Hepatocyte (in vitro differentiated cells): ENCODE data around the gene ZNF653. TPM values are rescaled to one million over a fixed set of nuclear protein-coding genes. Genes with fewer than 3 reads are reported as not detected.

Experiments
- DNase-seq: peaks from one replicate; pipeline ENCODE4 v3.0.0-alpha.2; 2016; ENCODE audit warnings: low spot score
- H2AFZ ChIP-seq: fragments of 200-600 bp; sonication (generic); 2 replicates; pipeline ENCODE4 v1.6.0; 2016; ENCODE audit warnings: antibody characterized with exemption, mild to moderate bottlenecking
- H3K27ac ChIP-seq: fragments of 200-600 bp; sonication (generic); 2 replicates; pipeline ENCODE4 v1.5.1; 2016; ENCODE audit warnings: mild to moderate bottlenecking
- H3K27me3 ChIP-seq: fragments of 200-600 bp; sonication (generic); 2 replicates; pipeline ENCODE4 v1.6.1; 2016
- H3K36me3 ChIP-seq: fragments of 200-600 bp; sonication (generic); replicated peaks from 2 replicates; pipeline ENCODE4 v1.5.1; 2016; ENCODE audit warnings: low read depth; ENCODE audit not compliant: insufficient read depth
- H3K4me1 ChIP-seq: fragments of 200-600 bp; sonication (generic); 2 replicates; pipeline ENCODE4 v1.5.1; 2016; ENCODE audit warnings: mild to moderate bottlenecking, moderate library complexity; ENCODE audit not compliant: insufficient read depth
- H3K4me2 ChIP-seq: fragments of 200-600 bp; sonication (generic); 2 replicates; pipeline ENCODE4 v1.6.0; 2016
- H3K4me3 ChIP-seq: fragments of 200-600 bp; sonication (generic); 2 replicates; pipeline ENCODE4 v1.5.1; 2016; ENCODE audit warnings: mild to moderate bottlenecking
- H3K79me2 ChIP-seq: fragments of 200-600 bp; sonication (generic); 2 replicates; pipeline ENCODE4 v1.6.0; 2017; ENCODE audit warnings: mild to moderate bottlenecking
- H3K9me2 ChIP-seq: fragments of 200-600 bp; sonication (generic); replicated peaks from 2 replicates; pipeline ENCODE4 v1.6.0; 2017; ENCODE audit warnings: mild to moderate bottlenecking; ENCODE audit not compliant: insufficient read depth
- H3K9me3 ChIP-seq: fragments of 200-600 bp; sonication (generic); 2 replicates; pipeline ENCODE4 v1.5.1; 2016; ENCODE audit warnings: low read depth, mild to moderate bottlenecking
- H4K20me1 ChIP-seq: fragments of 200-600 bp; sonication (generic); 2 replicates; pipeline ENCODE4 v1.6.0; 2016; ENCODE audit warnings: mild to moderate bottlenecking; ENCODE audit not compliant: insufficient read depth, poor library complexity, severe bottlenecking
- CTCF ChIP-seq: fragments of 200-600 bp; sonication (generic); IDR thresholded peaks from 2 replicates; pipeline ENCODE4 v1.5.1; 2016; ENCODE audit warnings: antibody characterized with exemption, mild to moderate bottlenecking; ENCODE audit not compliant: poor library complexity
- EZH2 ChIP-seq: fragments of 200-600 bp; sonication (generic); IDR thresholded peaks from 2 replicates; pipeline ENCODE4 v1.6.1; 2016; ENCODE audit warnings: antibody characterized with exemption, mild to moderate bottlenecking, borderline replicate concordance
- EZH2phosphoT487 ChIP-seq: fragments of 200-600 bp; sonication (generic); IDR thresholded peaks from one replicate; pipeline ENCODE4 v1.6.1; 2018; ENCODE audit warnings: antibody characterized with exemption, mild to moderate bottlenecking, low read depth, moderate library complexity; ENCODE audit not compliant: unreplicated experiment, severe bottlenecking
- WGBS: methylation state at CpG from one replicate; pipeline ENCODE4 v1.1.6; 2016; ENCODE audit warnings: low lambda C conversion rate; ENCODE audit errors: missing lambda C conversion rate; 5-methylcytosine and 5-hydroxymethylcytosine counted together
- polyA plus RNA-seq: library from polyadenylated mRNA; unstranded; fragments of >200 nt; fragmentation: Nextera tagmentation; extraction: Ambion mirVana; gene quantifications from 2 replicates; pipeline ENCODE4 v1.2.1, GENCODE V29; 2016
- total RNA-seq: library from RNA; depleted of rRNA; stranded (reverse); fragments of >200 nt; gene quantifications from 2 replicates; pipeline ENCODE4 v1.2.3, GENCODE V29; 2014

ZNF653 gene
- total and polyA plus RNA-seq, 2 experiments from 2014 or later = 8.4 to 9.6 TPM

- Histone ChIP-seq H3K9me3 (no peaks in the 10 kb centered on the region), H4K20me1 (no peaks in the 10 kb centered on the region), H3K27me3 (no peaks in the 10 kb centered on the region), H3K4me3 (no peak overlapping the region), H3K79me2 (no peaks in the 10 kb centered on the region), H3K9me2 (no peaks in the 10 kb centered on the region), H3K27ac (no peak overlapping the region), H3K4me2 (no peak overlapping the region), H3K36me3 (no peaks in the 10 kb centered on the region), H2AFZ (no peak overlapping the region), H3K4me1 (peaks cover 2% of the 10 kb centered on the region)
- TF ChIP-seq EZH2 = no peak
- TF ChIP-seq EZH2phosphoT487 = no peak
- TF ChIP-seq CTCF = peak; percentile 8
- 83% methylated on average over 21 of the region's 33 CpGs for WGBS
- no peak for DNase-seq
Observed at GRCh38 chr19:11452620-11453310, 52.9 kb downstream of the ZNF653 start.

DNA sequence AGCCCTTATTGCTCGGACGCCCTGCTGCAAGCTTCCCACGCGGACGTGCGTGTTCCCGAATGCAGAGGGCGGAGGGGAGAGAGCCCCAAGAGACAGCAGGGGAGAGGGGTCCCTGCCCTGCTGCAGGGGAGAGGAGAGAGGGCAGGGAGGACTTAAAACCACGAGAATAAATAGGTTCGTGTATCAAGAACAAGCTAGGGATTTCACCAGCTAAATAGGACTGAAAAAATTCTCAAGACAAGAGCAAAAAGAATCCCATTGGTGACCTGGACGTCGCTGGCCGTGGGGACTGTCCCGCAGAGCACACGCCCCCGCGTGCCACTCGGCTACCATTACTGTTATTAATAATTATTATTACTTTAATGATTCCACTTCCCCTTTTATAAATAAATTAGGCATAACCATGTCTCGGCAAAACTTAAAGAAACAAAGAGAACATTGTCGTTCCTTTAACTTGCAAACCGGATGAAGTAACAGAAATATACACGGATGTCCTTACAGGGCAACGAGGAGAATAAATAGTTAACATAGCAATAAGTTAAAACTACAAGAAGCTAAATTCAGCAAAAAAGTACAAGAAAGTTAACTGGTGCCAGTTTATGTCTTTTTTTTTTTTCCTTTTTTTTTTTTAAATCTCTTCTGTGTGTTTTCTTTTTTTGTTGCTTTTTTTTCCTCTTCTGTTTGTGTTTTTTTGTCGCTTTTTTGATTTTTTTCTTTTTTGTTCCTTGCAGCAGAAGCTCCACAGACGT is 53.6 kb downstream of the ZNF653 start:
- H3K9me2 ChIP-seq = no peaks in the 10 kb centered on the region
- no peak overlapping the region for H3K27ac ChIP-seq
- peaks cover 2% of the 10 kb centered on the region for H3K4me1 ChIP-seq
- H3K79me2 ChIP-seq = no peaks in the 10 kb centered on the region
- TF ChIP-seq EZH2phosphoT487 (no peak), CTCF (no peak), EZH2 (no peak)
- H3K36me3 ChIP-seq = no peaks in the 10 kb centered on the region
- no peak for DNase-seq
- H3K27me3 ChIP-seq = no peaks in the 10 kb centered on the region
- no peaks in the 10 kb centered on the region for H3K9me3 ChIP-seq
- peak overlapping the region; percentile 4 for H3K4me2 ChIP-seq
- 70% methylated on average over 24 of the region's 25 CpGs for WGBS
- H4K20me1 ChIP-seq = no peaks in the 10 kb centered on the region
- H2AFZ ChIP-seq = no peak overlapping the region
- H3K4me3 ChIP-seq = no peak overlapping the region

DNA sequence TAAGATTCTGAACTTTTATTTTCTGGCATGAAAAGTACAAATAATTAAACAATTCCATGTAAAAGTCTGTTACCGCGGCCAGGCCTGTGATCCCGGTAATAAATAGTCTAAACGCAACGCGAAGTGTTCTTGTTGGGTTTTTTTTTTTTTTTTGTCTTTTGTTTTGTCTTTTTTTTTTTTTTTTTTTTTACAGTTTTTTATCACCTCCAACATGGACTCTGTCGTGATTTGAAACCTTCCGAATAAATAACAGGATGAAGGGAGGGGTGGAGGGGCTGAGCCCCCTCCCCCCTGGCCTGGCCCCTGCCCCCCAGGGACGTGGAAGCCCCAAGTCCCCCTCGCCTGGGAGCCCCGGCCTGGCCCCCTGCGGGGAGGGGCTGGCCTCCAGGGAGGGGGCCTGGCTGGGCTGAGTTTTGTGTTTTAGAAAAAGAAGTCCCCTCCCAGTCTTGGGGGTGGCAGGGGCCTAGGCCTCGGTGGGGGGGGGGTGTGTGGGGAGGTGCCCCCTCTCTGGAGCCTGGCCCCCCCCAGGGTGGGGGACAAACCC is 54.2 kb downstream of the ZNF653 start:
- Histone ChIP-seq H3K27ac (no peak overlapping the region), H3K36me3 (no peaks in the 10 kb centered on the region), H3K9me2 (no peaks in the 10 kb centered on the region), H3K4me2 (peak overlapping the region; percentile 4), H3K4me1 (peaks cover 2% of the 10 kb centered on the region), H3K4me3 (no peak overlapping the region), H3K27me3 (no peaks in the 10 kb centered on the region), H3K9me3 (no peaks in the 10 kb centered on the region), H3K79me2 (no peaks in the 10 kb centered on the region), H4K20me1 (no peaks in the 10 kb centered on the region), H2AFZ (no peak overlapping the region)
- TF ChIP-seq EZH2 = no peak
- no peak for TF ChIP-seq CTCF
- TF ChIP-seq EZH2phosphoT487 = no peak
- 59% methylated on average over 12 of the region's 13 CpGs for WGBS
- no peak for DNase-seq
